ENCODE measurements around the gene HOXB1. TPM values are rescaled to one million over a fixed set of nuclear protein-coding genes. Genes with fewer than 3 reads are reported as not detected.
A peak's percentile ranks its signal among the peaks of the same experiment; 100 is the strongest.

The HOXB1 gene
- total and polyA plus RNA-seq, 2 of the 13 experiments (the other 11 are each of a cell fraction or from before 2014, with no cell fraction given), result not detected

- no peak for TF ChIP-seq ZNF333 (CRISPR knock-in tag; IDR thresholded peaks at IDR 0.05; ENCODE audit: borderline replicate concordance)
- TF ChIP-seq KLF12 (CRISPR knock-in tag; IDR thresholded peaks at IDR 0.05; ENCODE audit: borderline replicate concordance), result no peak
- no peak for TF ChIP-seq ZBTB2 (CRISPR knock-in tag; IDR thresholded peaks at IDR 0.05; ENCODE audit: low read depth)
- no peak for TF ChIP-seq KIAA2018 (CRISPR knock-in tag; IDR thresholded peaks at IDR 0.05; ENCODE audit: borderline replicate concordance)
- TF ChIP-seq ZNF570 (CRISPR knock-in tag; IDR thresholded peaks at IDR 0.05; ENCODE audit: borderline replicate concordance), result no peak
- TF ChIP-seq SATB2 (CRISPR knock-in tag; IDR thresholded peaks at IDR 0.05), result no peak
- TF ChIP-seq HNF4A (CRISPR knock-in tag; IDR thresholded peaks at IDR 0.05), result peak; percentile 46
These were observed 12.5 kb upstream of the HOXB1 start (continued) for GRCh38 chr17:48543107-48543853.
